ENCODE results near the gene SOWAHA.

Gene SOWAHA

DNA sequence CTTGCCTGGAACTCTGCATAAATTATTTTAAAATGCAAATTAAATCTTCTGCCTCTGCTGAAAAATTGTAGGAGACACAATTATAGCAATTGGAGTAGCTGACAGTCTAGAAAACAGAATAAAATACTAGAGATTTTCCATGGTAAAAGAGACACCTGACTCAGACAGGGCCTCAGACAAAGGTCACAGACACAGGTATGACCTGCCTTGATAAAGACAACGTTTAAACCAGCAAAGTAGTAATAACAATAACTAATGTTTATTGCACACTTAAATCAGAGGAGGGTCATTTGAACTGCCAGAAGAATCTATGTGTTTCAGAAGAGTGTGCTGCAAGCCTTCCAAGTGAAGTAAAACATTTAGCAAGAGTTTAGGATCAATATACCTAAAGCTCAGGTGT is 3.9 kb downstream of the SOWAHA start:
- no peak for TF ChIP-seq SIN3A (IDR thresholded peaks at IDR 0.05; ENCODE audit: borderline replicate concordance, insufficient read depth, low read length)
- no peak for TF ChIP-seq FOXP2 (optimal IDR thresholded peaks at IDR 0.05; ENCODE audit: borderline replicate concordance, extremely low read depth, extremely low read length, insufficient read depth)
- TF ChIP-seq POLR2AphosphoS5 (IDR thresholded peaks at IDR 0.05; ENCODE audit: low read depth, low read length): no peak
- TF ChIP-seq, protein P1, sequence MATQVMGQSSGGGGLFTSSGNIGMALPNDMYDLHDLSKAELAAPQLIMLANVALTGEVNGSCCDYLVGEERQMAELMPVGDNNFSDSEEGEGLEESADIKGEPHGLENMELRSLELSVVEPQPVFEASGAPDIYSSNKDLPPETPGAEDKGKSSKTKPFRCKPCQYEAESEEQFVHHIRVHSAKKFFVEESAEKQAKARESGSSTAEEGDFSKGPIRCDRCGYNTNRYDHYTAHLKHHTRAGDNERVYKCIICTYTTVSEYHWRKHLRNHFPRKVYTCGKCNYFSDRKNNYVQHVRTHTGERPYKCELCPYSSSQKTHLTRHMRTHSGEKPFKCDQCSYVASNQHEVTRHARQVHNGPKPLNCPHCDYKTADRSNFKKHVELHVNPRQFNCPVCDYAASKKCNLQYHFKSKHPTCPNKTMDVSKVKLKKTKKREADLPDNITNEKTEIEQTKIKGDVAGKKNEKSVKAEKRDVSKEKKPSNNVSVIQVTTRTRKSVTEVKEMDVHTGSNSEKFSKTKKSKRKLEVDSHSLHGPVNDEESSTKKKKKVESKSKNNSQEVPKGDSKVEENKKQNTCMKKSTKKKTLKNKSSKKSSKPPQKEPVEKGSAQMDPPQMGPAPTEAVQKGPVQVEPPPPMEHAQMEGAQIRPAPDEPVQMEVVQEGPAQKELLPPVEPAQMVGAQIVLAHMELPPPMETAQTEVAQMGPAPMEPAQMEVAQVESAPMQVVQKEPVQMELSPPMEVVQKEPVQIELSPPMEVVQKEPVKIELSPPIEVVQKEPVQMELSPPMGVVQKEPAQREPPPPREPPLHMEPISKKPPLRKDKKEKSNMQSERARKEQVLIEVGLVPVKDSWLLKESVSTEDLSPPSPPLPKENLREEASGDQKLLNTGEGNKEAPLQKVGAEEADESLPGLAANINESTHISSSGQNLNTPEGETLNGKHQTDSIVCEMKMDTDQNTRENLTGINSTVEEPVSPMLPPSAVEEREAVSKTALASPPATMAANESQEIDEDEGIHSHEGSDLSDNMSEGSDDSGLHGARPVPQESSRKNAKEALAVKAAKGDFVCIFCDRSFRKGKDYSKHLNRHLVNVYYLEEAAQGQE (IDR thresholded peaks at IDR 0.05; ENCODE audit: insufficient read depth in 1 of 2, low read depth in 2 of 2, low read length in 2 of 2): no peak
- no peak for TF ChIP-seq TAF1 (IDR thresholded peaks at IDR 0.05; ENCODE audit: borderline replicate concordance, insufficient read depth, low read length)

DNA sequence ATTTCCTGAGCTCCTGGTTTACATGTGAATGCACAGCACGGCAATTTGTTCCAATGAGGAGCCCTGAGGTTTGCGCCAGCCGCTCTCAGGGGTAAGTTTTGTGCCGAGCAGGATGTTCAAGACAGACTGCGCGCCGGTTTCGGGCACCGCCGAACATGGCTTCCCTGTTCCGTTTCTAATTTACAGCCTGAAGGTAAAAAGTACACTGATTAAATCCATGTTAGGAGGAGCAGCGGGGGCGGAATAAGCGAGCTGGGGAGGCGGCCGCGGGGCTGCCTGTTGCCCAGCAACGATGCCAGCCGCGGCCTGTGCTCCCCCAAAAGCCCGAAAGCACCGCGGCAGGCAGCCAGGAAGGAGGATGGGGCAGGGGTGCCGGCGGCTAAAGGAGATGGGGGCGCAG is 6.4 kb downstream of the SOWAHA start:
- TF ChIP-seq POLR2AphosphoS5 (IDR thresholded peaks at IDR 0.05; ENCODE audit: low read depth, low read length) (no peak), FOXP2 (optimal IDR thresholded peaks at IDR 0.05; ENCODE audit: borderline replicate concordance, extremely low read depth, extremely low read length, insufficient read depth) (no peak)

DNA sequence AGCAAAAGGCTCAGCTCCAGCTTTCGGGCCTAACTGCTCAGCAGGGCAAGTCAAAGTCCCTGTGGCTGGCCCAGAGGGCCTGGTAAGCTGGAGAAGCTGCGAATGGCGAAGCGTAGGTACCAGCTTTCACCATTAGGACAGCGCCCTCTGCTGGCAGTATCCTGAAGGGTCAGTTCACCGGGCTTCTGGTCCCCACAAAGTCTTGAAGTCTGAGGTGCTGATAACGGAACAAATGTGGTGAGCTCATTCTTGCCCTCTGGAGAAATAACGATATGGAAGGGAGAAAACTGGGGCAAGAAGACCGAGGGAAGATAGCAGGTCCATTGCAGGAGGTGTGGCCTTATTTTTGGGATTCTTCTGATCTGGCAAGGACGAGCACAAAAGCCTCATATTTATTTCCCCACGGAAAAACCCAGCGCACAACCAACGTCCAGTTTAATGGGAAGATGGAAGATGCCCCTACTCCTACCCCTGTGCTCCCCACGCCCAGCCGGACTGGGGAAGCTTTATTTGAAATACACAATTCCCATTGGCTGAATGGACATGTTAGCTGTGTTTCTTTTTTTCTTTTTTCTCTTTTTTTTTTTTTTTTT is 7.2 kb downstream of the SOWAHA start:
- TF ChIP-seq POLR2AphosphoS5 (IDR thresholded peaks at IDR 0.05; ENCODE audit: low read depth, low read length) (no peak), TAF1 (IDR thresholded peaks at IDR 0.05; ENCODE audit: borderline replicate concordance, insufficient read depth, low read length) (no peak)
- TF ChIP-seq, protein P1 (IDR thresholded peaks at IDR 0.05; ENCODE audit: insufficient read depth in 1 of 2, low read depth in 2 of 2, low read length in 2 of 2): no peak

DNA sequence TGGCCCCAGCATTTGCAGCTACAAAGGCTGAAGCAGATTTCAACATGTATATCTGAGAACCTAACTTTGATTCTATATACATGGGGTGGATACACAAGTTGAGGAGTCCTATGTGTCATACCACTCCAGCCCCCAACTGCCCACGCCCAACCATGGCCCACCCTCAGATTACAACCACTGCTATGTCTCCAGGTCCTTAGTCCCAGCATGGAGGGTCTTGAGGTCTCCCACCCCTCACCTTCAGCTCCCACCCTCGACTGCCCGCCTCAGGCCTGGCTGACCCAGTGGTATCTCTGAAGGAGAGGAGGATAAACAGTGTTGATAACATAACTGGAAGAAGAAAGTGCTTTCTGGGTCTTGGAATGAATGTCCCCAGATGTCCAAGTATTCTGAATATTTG is 8.2 kb downstream of the SOWAHA start:
- TF ChIP-seq SIN3A (IDR thresholded peaks at IDR 0.05; ENCODE audit: borderline replicate concordance, insufficient read depth, low read length) (no peak), TAF1 (IDR thresholded peaks at IDR 0.05; ENCODE audit: borderline replicate concordance, insufficient read depth, low read length) (no peak), POLR2AphosphoS5 (IDR thresholded peaks at IDR 0.05; ENCODE audit: low read depth, low read length) (no peak), FOXP2 (optimal IDR thresholded peaks at IDR 0.05; ENCODE audit: borderline replicate concordance, extremely low read depth, extremely low read length, insufficient read depth) (no peak)
- TF ChIP-seq, protein P1 (IDR thresholded peaks at IDR 0.05; ENCODE audit: insufficient read depth in 1 of 2, low read depth in 2 of 2, low read length in 2 of 2): no peak

DNA sequence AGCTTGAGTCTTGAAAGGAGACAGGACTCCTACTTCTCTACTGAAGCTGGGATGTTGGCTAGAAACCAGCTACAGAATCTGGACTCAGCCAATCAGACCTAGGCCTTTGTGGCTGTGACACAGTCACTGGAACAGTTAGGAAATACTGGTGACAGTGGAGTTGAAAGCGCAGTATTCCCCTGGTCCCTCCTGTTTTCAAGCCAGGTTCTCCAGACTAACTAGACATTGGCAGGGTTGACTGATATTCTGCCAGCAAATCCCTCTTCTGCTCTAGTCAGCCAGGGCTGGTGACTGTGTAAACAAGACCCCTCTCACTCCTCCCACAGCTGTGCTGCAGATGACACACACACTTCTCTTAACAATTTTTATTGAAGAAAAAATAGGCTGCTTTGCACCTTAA is 8.7 kb downstream of the SOWAHA start:
- TF ChIP-seq POLR2AphosphoS5 (IDR thresholded peaks at IDR 0.05; ENCODE audit: low read depth, low read length) (no peak), FOXP2 (optimal IDR thresholded peaks at IDR 0.05; ENCODE audit: borderline replicate concordance, extremely low read depth, extremely low read length, insufficient read depth) (no peak), TAF1 (IDR thresholded peaks at IDR 0.05; ENCODE audit: borderline replicate concordance, insufficient read depth, low read length) (no peak), SIN3A (IDR thresholded peaks at IDR 0.05; ENCODE audit: borderline replicate concordance, insufficient read depth, low read length) (no peak)
- TF ChIP-seq, protein P1 (IDR thresholded peaks at IDR 0.05; ENCODE audit: insufficient read depth in 1 of 2, low read depth in 2 of 2, low read length in 2 of 2): no peak
